ENCODE results near the gene UQCC2.

Gene UQCC2

DNA sequence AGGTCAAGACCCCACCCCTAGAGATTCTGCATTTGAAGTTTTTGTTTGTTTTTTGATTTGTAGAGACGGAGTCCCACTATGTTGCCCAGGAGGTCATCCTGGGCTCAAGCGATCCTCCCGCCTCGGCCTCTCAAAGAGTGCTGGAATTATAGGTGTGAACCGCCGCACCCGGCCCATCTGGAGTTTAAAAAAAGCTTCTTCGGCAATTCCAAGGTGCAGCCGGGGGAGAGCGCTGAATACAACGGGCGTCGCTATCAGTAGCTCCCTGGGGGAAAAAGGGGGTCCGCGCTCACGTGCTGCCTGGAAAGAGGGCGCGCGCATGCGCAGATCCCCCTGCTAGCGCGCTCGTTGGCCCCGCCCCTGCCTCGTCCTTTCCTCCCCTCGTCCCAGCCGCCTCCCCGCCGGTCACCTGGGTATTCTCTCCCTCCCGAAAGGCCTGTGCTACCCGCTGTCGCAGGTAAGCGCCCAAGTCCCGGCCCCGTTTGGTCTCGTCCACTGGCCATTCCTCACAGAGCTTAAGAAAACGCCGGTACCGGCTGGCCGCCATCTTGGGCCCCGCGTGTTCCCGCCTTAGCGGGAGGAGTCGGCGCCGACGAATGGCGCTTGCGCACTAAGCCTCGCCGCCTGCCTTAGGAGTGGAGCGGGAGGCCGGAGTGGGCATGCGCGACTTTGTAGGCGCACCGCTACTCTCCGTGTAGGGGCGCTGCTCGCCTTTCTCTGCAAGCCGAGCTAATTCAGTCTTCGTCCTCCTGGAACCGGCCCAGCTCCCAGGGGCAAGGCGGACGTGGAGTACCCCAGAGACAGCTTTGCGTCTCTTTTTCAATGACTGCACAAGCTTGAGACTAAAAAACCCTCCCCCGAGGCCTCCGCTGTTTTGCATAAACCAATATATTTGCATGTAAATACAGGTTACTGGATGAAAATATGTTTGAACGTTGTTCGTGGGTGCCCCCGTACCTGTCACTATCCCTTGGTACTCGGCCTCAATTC, at the start of gene UQCC2:
TSS of gene UQCC2 (minus strand) at position 561 of the 990 bp plus-strand sequence. CDS start at position 547, 14 bp downstream.
- DNase-seq (ENCODE audit: low spot score), result peak; percentile 100

DNA sequence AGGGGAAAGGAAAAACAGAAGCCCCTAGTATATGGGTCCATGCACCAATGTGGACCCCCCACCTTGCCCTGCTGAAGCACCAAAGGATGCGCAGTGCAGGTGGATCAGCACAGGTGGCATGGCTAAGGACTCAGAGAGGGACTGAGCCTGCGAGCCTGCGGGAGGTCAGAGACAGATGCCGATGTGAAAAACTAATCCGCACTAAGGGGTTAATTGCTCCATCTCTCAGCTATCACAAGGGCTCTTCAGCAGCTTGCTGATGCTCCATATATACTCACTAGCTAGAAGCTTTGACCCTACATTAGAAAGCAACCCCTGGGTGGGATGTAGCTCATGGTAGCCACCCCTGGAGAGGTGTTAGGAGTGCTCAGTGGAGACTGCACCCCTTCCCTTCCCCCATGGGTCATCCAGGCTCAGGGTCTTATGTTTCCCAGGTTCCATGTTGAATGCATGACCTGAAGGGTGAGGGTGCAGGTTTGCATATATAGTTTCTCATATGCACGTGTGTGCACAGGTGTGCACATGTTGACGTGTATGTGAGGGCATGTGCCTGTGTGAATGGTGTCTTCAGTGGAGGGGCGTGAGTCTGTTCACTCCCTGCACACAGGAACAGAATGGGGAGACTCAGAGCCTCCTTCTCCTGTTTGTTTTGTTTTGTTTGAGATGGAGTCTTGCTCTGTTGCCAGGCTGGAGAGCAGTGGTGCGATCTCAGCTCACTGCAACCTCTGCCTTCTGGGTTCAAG, 48.6 kb upstream of the UQCC2 start:
- DNase-seq (ENCODE audit: low spot score), result no peak

- no peak for DNase-seq (ENCODE audit: low spot score)
Observed at GRCh38 chr6:33758815-33759216, 47.3 kb upstream of the UQCC2 start.

DNA sequence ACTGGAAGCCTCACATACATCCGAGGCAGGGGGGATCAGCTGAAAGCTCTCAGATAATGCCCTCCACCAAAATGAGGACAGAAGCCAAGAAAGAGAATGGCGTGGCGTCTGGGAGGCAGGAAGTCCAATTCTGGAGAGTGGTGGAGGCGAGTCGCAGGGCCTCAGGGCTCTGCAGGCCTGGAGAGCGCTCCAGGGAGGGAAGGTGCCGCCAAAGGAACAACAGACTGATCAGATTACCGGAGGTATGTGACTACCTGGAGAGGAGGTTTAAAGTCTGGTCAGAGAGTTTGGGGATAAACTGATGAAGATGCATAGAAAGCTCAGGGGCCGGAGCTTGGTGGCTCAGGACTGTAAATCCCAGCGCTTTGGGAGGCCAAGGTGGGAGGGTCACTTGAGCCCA, 46.4 kb upstream of the UQCC2 start:
- DNase-seq (ENCODE audit: low spot score), result no peak

DNA sequence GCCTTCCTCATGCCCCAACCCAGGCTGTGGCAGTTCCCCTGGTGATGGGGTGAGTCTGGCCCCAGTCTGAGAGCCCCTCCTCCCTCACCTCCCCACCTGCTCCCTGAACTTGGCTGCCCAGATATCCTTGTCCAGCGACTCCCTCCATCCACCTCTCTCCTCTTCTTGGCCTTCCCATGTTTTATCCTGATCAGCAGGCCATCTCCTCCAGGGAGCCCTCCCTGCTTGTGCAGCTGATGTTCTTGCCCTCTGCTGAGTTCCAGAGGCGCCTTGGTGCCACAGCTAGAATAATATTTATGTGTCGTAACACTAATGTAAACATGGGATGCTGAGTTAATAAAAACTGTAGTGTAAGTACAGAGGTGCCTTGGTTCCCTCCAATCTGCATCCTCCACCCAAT, 45.6 kb upstream of the UQCC2 start:
- no peak for DNase-seq (ENCODE audit: low spot score)

GRCh38 chr6:33756211-33756954, 44.9 kb upstream of the UQCC2 start:
- DNase-seq (ENCODE audit: low spot score), result no peak

DNA sequence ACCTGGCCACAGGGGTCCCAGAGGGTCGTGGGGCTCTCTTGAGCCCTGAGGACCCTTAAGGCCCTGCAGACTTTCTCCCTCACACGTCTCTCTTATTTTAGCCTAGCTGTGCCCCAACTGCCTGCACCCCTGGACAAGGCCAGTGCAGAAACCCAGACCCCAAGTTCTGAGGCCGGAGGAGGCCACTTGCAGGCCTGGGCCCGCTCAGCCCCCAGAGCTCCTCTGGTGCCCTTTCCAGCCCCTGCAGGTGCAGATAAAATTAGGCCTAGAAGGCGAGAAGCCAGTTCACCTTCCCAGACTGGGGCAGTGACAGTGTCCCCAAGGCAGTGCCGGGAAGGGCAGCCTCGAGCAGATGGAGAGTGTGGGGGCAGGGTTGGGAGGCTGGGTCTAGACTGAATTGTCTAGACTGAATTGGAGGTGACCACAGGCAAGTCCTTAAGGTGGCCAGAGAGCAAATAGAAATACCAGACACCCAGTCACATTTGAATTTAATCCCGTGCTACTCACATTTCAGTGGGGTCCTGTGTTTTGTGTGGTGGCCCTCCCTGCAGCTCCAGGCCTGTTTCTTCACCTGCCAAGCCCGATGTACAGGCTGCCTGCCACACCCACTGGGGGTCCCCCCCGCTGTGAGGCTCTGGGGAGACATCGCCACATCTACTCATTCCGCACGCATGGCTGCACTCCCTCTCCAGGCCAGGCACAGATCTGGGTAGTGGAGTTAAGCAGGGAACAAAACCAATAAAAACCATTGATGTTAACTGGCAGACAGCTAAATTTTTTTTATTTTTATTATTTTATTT, 43.8 kb upstream of the UQCC2 start:
- DNase-seq (ENCODE audit: low spot score), result no peak

DNA sequence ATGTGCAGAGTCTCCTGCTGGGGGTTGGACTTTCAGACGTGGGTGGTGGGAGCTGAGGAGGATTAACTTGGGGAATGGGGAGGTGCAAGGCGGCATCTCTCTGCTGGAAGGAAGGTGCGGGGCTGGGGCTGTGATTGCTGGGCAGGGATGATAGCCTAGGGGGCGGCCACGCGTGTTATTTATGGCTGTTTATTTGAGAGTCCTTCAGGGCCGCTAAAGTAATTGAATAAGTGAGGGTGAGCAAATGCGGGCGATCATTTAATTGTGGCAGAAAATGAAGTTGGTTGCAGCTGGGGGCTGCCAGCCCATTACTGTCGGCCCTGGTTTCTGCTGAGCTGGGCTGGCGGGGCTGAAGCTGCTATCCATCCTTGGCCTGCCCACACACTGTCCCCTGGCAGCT, 42.7 kb upstream of the UQCC2 start:
- DNase-seq (ENCODE audit: low spot score), result no peak

- DNase-seq (ENCODE audit: low spot score), result no peak
Observed at GRCh38 chr6:33752646-33753015, 41.1 kb upstream of the UQCC2 start.

DNA sequence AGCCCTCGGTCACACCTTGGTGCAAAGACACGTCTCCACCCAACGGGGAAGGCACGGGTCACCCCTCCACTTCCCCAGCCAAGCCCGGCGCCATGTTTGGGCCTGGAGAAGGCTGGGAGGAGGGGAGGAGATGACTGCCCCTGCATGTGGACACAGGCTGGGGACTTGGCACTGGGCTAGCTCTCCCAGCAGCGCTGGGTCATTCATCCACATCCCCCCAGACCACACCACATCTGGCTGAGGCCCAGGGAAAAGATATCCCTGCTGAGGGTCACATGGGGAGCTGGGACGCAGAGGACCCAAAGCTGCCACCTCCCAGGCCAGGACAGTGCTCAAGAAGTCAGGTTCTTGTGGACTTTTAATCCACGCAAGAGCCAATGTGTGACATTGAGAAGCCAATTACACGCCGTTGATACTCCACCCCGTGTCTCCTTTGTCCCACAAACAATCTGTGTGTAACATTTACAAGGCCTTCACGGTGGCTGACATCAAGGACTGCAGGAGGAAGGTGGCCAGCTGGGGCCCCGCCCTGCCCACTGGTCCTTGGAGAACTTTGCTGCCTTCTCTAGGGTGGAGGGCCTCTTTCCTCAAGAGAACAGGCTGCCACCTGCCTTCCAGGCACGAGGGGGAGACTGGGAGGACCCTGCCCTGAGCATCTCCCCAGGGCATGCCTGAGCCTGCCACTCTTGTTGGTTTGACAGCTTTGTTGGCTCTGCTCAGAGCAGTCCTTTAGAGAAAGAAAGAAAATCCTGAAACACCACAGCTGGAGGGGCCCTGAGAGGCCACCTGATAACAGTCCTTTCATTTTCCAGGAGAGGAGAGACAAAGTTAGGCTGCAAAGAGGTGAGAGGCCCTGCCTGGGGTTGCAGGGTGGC, 40.5 kb upstream of the UQCC2 start:
- no peak for DNase-seq (ENCODE audit: low spot score)

DNA sequence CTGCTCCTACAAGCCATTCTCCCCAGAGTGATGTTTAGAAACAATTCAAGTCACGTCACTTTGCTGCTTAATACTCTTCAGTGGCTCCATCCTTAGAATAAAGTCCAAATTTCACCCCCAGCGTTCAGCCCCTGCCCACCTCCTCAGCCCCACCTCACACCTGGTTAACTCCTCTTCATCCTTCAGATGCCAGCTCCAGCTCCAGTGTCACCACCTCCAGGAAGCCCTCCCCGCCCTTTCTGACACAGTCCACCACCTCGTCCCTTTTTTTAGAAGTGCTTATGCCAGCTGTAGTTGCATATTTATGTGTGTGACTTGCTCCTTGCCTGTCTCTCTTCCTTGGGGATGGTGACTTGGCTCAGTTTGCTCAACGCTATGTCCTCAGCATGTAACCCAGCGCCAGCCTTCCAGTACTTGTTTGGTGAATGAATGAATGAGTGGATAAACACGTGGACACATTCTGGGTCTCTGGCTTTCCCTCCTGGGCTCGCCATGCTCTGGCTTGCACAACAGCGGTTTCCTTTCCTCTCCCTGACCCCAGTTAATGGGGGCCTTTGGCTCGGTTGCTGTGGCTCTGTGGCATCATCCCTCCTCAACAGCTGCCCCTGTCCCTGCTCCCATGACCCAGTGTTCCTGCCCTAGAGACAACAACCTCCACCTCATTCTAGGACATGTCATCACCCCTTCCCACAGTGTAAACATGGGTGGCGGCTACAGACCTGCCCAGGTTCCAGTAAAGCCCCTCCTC, 38.9 kb upstream of the UQCC2 start:
- DNase-seq (ENCODE audit: low spot score), result no peak

- no peak for DNase-seq (ENCODE audit: low spot score)
Observed at GRCh38 chr6:33749401-33749800, 37.9 kb upstream of the UQCC2 start.

- DNase-seq (ENCODE audit: low spot score), result no peak
Observed at GRCh38 chr6:33748841-33749240, 37.3 kb upstream of the UQCC2 start.

- DNase-seq (ENCODE audit: low spot score), result no peak
Observed at GRCh38 chr6:33747823-33748222, 36.3 kb upstream of the UQCC2 start.

GRCh38 chr6:33746651-33747100, 35.2 kb upstream of the UQCC2 start, which contains the start of gene IP6K3:
IP6K3 (minus strand) TSS chr6:33746905; CDS start chr6:33735476, 11,429 bp downstream.
- DNase-seq (ENCODE audit: low spot score), result no peak

GRCh38 chr6:33746036-33746600, 34.6 kb upstream of the UQCC2 start:
- peak; percentile 35 for DNase-seq (ENCODE audit: low spot score)

GRCh38 chr6:33745548-33745947, 34.0 kb upstream of the UQCC2 start:
- peak; percentile 19 for DNase-seq (ENCODE audit: low spot score)

DNA sequence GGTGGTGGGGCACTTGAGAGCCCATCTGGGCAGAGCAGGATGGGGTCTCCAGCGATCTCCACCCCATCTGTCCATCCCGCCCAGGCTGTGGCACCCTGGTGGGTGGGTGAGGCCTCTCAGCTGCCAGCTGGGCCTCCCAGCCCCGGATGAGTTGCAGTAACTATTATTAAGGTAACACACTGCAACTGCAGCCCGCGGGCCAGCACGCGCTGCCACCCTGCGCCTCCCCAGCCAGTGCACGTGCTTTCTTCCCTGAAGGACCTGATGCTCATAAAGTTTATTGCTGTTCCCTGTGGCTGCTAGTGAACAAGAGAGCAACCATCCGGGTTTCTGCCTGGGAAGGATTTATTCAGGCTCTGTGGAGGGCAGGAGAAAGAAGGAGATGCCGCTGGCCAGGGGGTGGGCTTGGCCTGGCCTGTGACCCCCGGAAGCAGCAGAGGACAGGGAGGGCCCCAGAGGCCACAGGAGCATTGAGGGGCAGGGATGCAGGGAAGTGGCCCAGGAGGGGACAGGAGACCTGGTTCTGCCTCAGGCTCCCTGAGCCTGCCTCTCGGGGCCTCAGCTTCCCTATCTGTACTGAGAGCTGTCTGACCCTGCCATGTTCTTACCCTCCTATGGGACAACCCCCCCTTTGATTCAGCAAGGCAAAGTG, 33.5 kb upstream of the UQCC2 start:
- DNase-seq (ENCODE audit: low spot score), result no peak

All from COLO829 (cell line).